B cell (primary cell): Measurements from ENCODE around the gene XYLT1. TPM values are rescaled to one million over a fixed set of nuclear protein-coding genes. Genes with fewer than 3 reads are reported as not detected.

Source experiments
- ATAC-seq: fragments of 200-7000 bp; cut with Tn5 transposase; one replicate; pipeline ENCODE4 v1.10.0; 2021; ENCODE audit warnings: low read depth, mild to moderate bottlenecking, moderate number of reproducible peaks, moderate library complexity
- CTCF ChIA-PET: fragments of 350-600 bp; sonication (Branson Sonifier 250); formaldehyde crosslinking; loops from one replicate; lab custom pipeline; 2021; ENCODE audit warnings: antibody characterized with exemption, inconsistent platforms; lab: Charles Lee
- POLR2A ChIA-PET: fragments of 350-600 bp; sonication (Branson Sonifier 250); formaldehyde crosslinking; loops from one replicate; lab custom pipeline; 2021; ENCODE audit warnings: antibody characterized with exemption; lab: Charles Lee
- DNase-seq: peaks from one replicate; pipeline ENCODE4 v3.0.0; 2013
- H2AFZ ChIP-seq: 2 replicates; pipeline ENCODE4 v1.6.1; 2012; ENCODE audit warnings: mild to moderate bottlenecking, low read depth, low read length; ENCODE audit not compliant: insufficient read depth, poor library complexity, severe bottlenecking
- H3K27ac ChIP-seq, 2 donors: 1 replicate in 1 of 2; 2 replicates in 1 of 2; pipeline ENCODE4 v1.5.1; 2012 to 2013; ENCODE audit warnings: low read length in 2 of 2, mild to moderate bottlenecking in 2 of 2, moderate library complexity in 1 of 2
- H3K27me3 ChIP-seq, 4 experiments: fragments of 200-600 bp in 1 of 4; sonication (generic) in 1 of 4; replicated peaks in 1 of 4; 1 replicate in 2 of 4; 2 replicates in 2 of 4; pipeline versions ENCODE4 v1.6.1 to v1.7.0; 2013 to 2016; ENCODE audit warnings: low read length in 3 of 4, mild to moderate bottlenecking in 2 of 4, mixed read lengths in 1 of 4, moderate library complexity in 1 of 4; ENCODE audit not compliant: insufficient read depth in 4 of 4, control insufficient read depth in 3 of 4; ENCODE audit errors: control extremely low read depth in 1 of 4
- H3K36me3 ChIP-seq, 2 experiments: replicated peaks in 1 of 2; 1 replicate in 1 of 2; 2 replicates in 1 of 2; pipeline versions ENCODE4 v1.6.1 to v1.7.1; 2013; ENCODE audit warnings: low read length in 1 of 2; ENCODE audit not compliant: insufficient read depth in 2 of 2, control insufficient read depth in 1 of 2; ENCODE audit errors: control extremely low read depth in 1 of 2, extremely low read depth in 1 of 2
- H3K4me1 ChIP-seq, 2 donors: fragments of 200-600 bp in 1 of 2; sonication (generic) in 1 of 2; 1 replicate in 1 of 2; 2 replicates in 1 of 2; pipeline versions ENCODE4 v1.5.1 to v1.6.1; 2013 to 2017; ENCODE audit warnings: low read length in 2 of 2; ENCODE audit not compliant: control insufficient read depth in 2 of 2, insufficient read depth in 2 of 2
- H3K4me2 ChIP-seq: replicated peaks from 2 replicates; pipeline ENCODE3; 2012; ENCODE audit warnings: mild to moderate bottlenecking, low read depth, low read length; ENCODE audit not compliant: poor library complexity, severe bottlenecking
- H3K4me3 ChIP-seq, 5 experiments: fragments of 200-600 bp in 1 of 5; sonication (generic) in 1 of 5; 1 replicate in 3 of 5; 2 replicates in 2 of 5; pipeline versions ENCODE4 v1.5.1 to v1.7.0; 2011 to 2016; ENCODE audit warnings: low read length in 4 of 5, mild to moderate bottlenecking in 4 of 5, low read depth in 2 of 5, control low read depth in 1 of 5, moderate library complexity in 1 of 5; ENCODE audit not compliant: insufficient read depth in 1 of 5; ENCODE audit errors: control extremely low read depth in 1 of 5, extremely low read depth in 1 of 5
- H3K79me2 ChIP-seq: fragments of 200-600 bp; sonication (generic); one replicate; pipeline ENCODE4 v1.6.0; 2016; ENCODE audit warnings: low read length; ENCODE audit not compliant: control insufficient read depth, insufficient read depth
- H3K9ac ChIP-seq: fragments of 200-600 bp; sonication (generic); 2 replicates; pipeline ENCODE4 v1.6.1; 2017; ENCODE audit warnings: mild to moderate bottlenecking, low read length, moderate library complexity
- H3K9me3 ChIP-seq, 3 donors: one replicate each; pipeline versions ENCODE4 v1.6.1 to v1.7.1; 2013; ENCODE audit warnings: low read length in 2 of 3; ENCODE audit not compliant: control insufficient read depth in 2 of 3, insufficient read depth in 1 of 3; ENCODE audit errors: control extremely low read depth in 1 of 3
- H4K20me1 ChIP-seq: 2 replicates; pipeline ENCODE4 v1.6.0; 2012; ENCODE audit warnings: mild to moderate bottlenecking, low read length; ENCODE audit not compliant: insufficient read depth, control insufficient read depth, poor library complexity, severe bottlenecking
- H3K27ac Mint-ChIP-seq: one replicate; pipeline ENCODE4 v1.8.0; 2021; ENCODE audit warnings: mixed read lengths
- H3K27me3 Mint-ChIP-seq: one replicate; pipeline ENCODE4 v1.8.0; 2021; ENCODE audit warnings: mixed read lengths
- H3K4me1 Mint-ChIP-seq: one replicate; pipeline ENCODE4 v1.8.0; 2021; ENCODE audit warnings: mixed read lengths
- H3K4me3 Mint-ChIP-seq: one replicate; pipeline ENCODE4 v1.8.0; 2021; ENCODE audit warnings: mixed read lengths
- H3K9me3 Mint-ChIP-seq: one replicate; pipeline ENCODE4 v1.8.0; 2022; ENCODE audit warnings: mixed read lengths; ENCODE audit not compliant: insufficient read depth
- CTCF ChIP-seq: fragments of 200-600 bp; IDR thresholded peaks from one replicate; pipeline ENCODE4 v1.8.0; 2022; ENCODE audit warnings: antibody characterized with exemption, mild to moderate bottlenecking
- EZH2 ChIP-seq: IDR thresholded peaks from 2 replicates; pipeline ENCODE4 v1.6.1; 2012; ENCODE audit warnings: borderline replicate concordance, low read depth, mild to moderate bottlenecking, moderate library complexity, low read length; ENCODE audit not compliant: insufficient read depth, poor library complexity, severe bottlenecking
- WGBS: methylation state at CpG from one replicate; pipeline ENCODE4 v1.1.5; 2013; ENCODE audit warnings: missing lambda C conversion rate; ENCODE audit not compliant: insufficient coverage; 5-methylcytosine and 5-hydroxymethylcytosine counted together
- intact Hi-C: fragments of 100-400 bp; cut with micrococcal nuclease; formaldehyde crosslinking; loops from one replicate; pipeline ENCODE4 v1.10.0; 2022
- polyA plus RNA-seq: library from polyadenylated mRNA; depleted of rRNA; stranded (reverse); fragments of >200 nt; gene quantifications from 2 replicates; pipeline ENCODE4 v1.2.3, GENCODE V29; 2012
- total RNA-seq, 2 donors: library from RNA; stranded (reverse); fragments of 120-200 nt in 1 of 2; gene quantifications; 1 replicate in 1 of 2; 2 replicates in 1 of 2; pipeline versions ENCODE4 v1.2.3 to v1.2.4, GENCODE V29; 2013 to 2022

Gene XYLT1
- total and polyA plus RNA-seq, 2 donors (not counting 1 experiment from before 2014, with no cell fraction given), result 8.7 to 59.6 TPM

- POLR2A ChIA-PET, result interaction anchor here (0.5 to 0.6 kb wide), 2 partner anchors 174 to 222 kb away, joined by 4 to 5 read pairs; no protein-coding TSS in a partner anchor
- Histone ChIP-seq H2AFZ (no peak overlapping the region), H3K4me3 (no peak overlapping the region), H3K27ac (no peak overlapping the region), H3K36me3 (peaks cover 0 to 7% of the 10 kb centered on the region in 2 experiments), H3K9me3 (no peaks in the 10 kb centered on the region), H4K20me1 (peaks cover 53% of the 10 kb centered on the region), H3K27me3 (no peaks in the 10 kb centered on the region), H3K4me1 (peaks cover 28 to 31% of the 10 kb centered on the region in 2 donors), H3K79me2 (peaks cover 49% of the 10 kb centered on the region), H3K9ac (no peak overlapping the region), H3K4me2 (no peak overlapping the region)
- intact Hi-C loops, result no loop called here
- no peak overlapping the region for H3K4me3 Mint-ChIP-seq
- CTCF ChIA-PET, result interaction anchor here (0.6 kb wide), 1 partner anchor 354 kb away, joined by 4 read pairs; no protein-coding TSS in a partner anchor
- H3K4me1 Mint-ChIP-seq, result peaks cover 50% of the 10 kb centered on the region
- no peak for TF ChIP-seq CTCF
- TF ChIP-seq EZH2, result no peak
- H3K27ac Mint-ChIP-seq, result no peak overlapping the region
- no peak for ATAC-seq
- peaks cover 3% of the 10 kb centered on the region for H3K9me3 Mint-ChIP-seq
- no peaks in the 10 kb centered on the region for H3K27me3 Mint-ChIP-seq
- no peak for DNase-seq
- WGBS, result 49% methylated on average over 9 of the region's 10 CpGs
These were observed 235.5 kb downstream of the XYLT1 start for GRCh38 chr16:17235147-17235815.

GRCh38 chr16:17233318-17234002 is 237.3 kb downstream of the XYLT1 start:
- DNase-seq (no peak), ATAC-seq (peak; percentile 24)
- Mint-ChIP-seq H3K9me3 (no peaks in the 10 kb centered on the region), H3K27ac (no peak overlapping the region), H3K4me3 (no peak overlapping the region), H3K27me3 (no peaks in the 10 kb centered on the region), H3K4me1 (peaks cover 33% of the 10 kb centered on the region)
- no peak overlapping the region for H3K4me2 ChIP-seq
- TF ChIP-seq CTCF (no peak), EZH2 (no peak)
- no peak overlapping the region for H3K4me3 ChIP-seq
- H3K27ac ChIP-seq, result no peak overlapping the region
- H3K4me1 ChIP-seq, result peaks cover 23 to 25% of the 10 kb centered on the region in 2 donors
- H3K9ac ChIP-seq, result no peak overlapping the region
- POLR2A ChIA-PET, result interaction anchor here (0.7 kb wide), 1 partner anchor 221 kb away, joined by 3 read pairs; no protein-coding TSS in a partner anchor
- no peak overlapping the region for H2AFZ ChIP-seq
- intact Hi-C loops, result no loop called here
- H3K79me2 ChIP-seq, result peaks cover 49% of the 10 kb centered on the region
- CTCF ChIA-PET, result no interaction called here
- no peaks in the 10 kb centered on the region for H3K27me3 ChIP-seq
- no peaks in the 10 kb centered on the region for H3K9me3 ChIP-seq
- peaks cover 50% of the 10 kb centered on the region for H4K20me1 ChIP-seq
- H3K36me3 ChIP-seq, result peaks cover 0 to 7% of the 10 kb centered on the region in 2 experiments
- WGBS, result 61% methylated on average over 13 of the region's 13 CpGs
